GM12878 (cell line): ENCODE measurements around the gene FAM162A. TPM values are rescaled to one million over a fixed set of nuclear protein-coding genes. Genes with fewer than 3 reads are reported as not detected.

Experiments
- EP300 ChIP-seq, 2 experiments: fragments of 150-350 bp in 1 of 2; IDR thresholded peaks; 2 replicates each; pipeline ENCODE4 v1.6.1; 2011 to 2012; ENCODE audit warnings: low read depth in 2 of 2, low read length in 2 of 2, borderline replicate concordance in 1 of 2, improper control_type of control experiment in 1 of 2, inconsistent platforms in 1 of 2; ENCODE audit not compliant: control insufficient read depth in 1 of 2
- FOXK2 ChIP-seq: fragments of 450-650 bp; IDR thresholded peaks from 2 replicates; pipeline ENCODE4 v1.6.1; 2017; ENCODE audit warnings: mild to moderate bottlenecking, moderate library complexity
- JUND ChIP-seq: IDR thresholded peaks from 2 replicates; pipeline ENCODE4 v1.6.1; 2012; ENCODE audit warnings: low read depth, mild to moderate bottlenecking, low read length, improper control_type of control experiment, moderate library complexity
- POLR2AphosphoS2 ChIP-seq: IDR thresholded peaks from 2 replicates; pipeline ENCODE4 v1.6.1; 2011; ENCODE audit warnings: low read depth, mild to moderate bottlenecking, low read length, improper control_type of control experiment, moderate library complexity
- RAD21 ChIP-seq: IDR thresholded peaks from 2 replicates; pipeline ENCODE4 v1.6.1; 2011; ENCODE audit warnings: mild to moderate bottlenecking, low read depth, low read length, moderate library complexity; ENCODE audit not compliant: insufficient read depth
- ZNF217 ChIP-seq: fragments of 450-650 bp; IDR thresholded peaks from 2 replicates; pipeline ENCODE4 v1.6.1; 2017; ENCODE audit warnings: antibody characterized with exemption, mild to moderate bottlenecking
- polyA plus RNA-seq, 11 experiments: library from polyadenylated mRNA; depleted of rRNA in 4 of 11; unstranded in 6 of 11; stranded (reverse) in 5 of 11; fragments of >200 nt; fragmentation: Nextera tagmentation in 4 of 11; fragmentation: Illumina TruSeq in 1 of 11; extraction: Ambion mirVana in 4 of 11; extraction: Trizol in 1 of 11; gene quantifications; 1 replicate in 1 of 11; 2 replicates in 10 of 11; pipeline versions ENCODE4 v1.2.1 to v1.2.3, GENCODE V29; 2011 to 2016; ENCODE audit warnings: inconsistent platforms in 2 of 11, missing spikeins in 2 of 11, low read depth in 1 of 11
- total RNA-seq, 4 experiments: library from RNA; depleted of rRNA in 3 of 4; stranded (reverse); fragments of >200 nt in 3 of 4; fragmentation: Illumina TruSeq in 1 of 4; extraction: Trizol in 1 of 4; gene quantifications; 2 replicates each; pipeline versions ENCODE4 v1.2.1 to v1.2.3, GENCODE V29; 2013 to 2021
- TF ChIP-seq, protein P1 (sequence below): fragments of 450-650 bp; formaldehyde crosslinking; IDR thresholded peaks from 2 replicates; pipeline ENCODE4 v1.4.0; 2020; ENCODE audit warnings: mild to moderate bottlenecking, moderate library complexity
- TF ChIP-seq, protein P2 (sequence below): IDR thresholded peaks from 2 replicates; pipeline ENCODE4 v1.6.1; 2012; ENCODE audit warnings: low read length, inconsistent platforms
- TF ChIP-seq, protein P3 (sequence below): IDR thresholded peaks from 2 replicates; pipeline ENCODE4 v1.6.1; 2011; ENCODE audit warnings: borderline replicate concordance, low read depth, mild to moderate bottlenecking, moderate library complexity, mixed read lengths, low read length; ENCODE audit not compliant: insufficient read depth; ENCODE audit errors: extremely low read length

FAM162A gene
- total and polyA plus RNA-seq, 10 of the 15 experiments (the other 5 are each of a cell fraction or from before 2014, with no cell fraction given) = 59.2 to 346 (median 149) TPM

DNA sequence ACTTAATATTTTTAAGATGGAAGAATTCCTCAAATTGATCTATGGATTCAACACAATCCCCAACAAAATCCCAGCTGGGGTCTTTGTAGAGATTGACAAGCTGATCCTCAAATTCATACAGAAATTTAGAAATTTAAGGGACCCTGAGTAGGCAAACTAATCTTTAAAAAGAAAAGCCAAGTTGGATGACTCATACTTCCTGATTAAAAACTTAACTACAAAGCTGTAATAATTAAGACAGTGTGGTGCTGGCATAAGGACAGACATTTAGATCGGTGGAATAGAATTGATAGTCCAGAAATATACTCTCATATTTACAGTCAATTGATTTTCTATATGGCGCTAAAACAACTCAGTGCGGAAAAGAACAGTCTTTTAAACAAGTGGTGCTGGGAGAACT lies 11.6 kb downstream of the FAM162A start (continued):
- TF ChIP-seq, protein P1, sequence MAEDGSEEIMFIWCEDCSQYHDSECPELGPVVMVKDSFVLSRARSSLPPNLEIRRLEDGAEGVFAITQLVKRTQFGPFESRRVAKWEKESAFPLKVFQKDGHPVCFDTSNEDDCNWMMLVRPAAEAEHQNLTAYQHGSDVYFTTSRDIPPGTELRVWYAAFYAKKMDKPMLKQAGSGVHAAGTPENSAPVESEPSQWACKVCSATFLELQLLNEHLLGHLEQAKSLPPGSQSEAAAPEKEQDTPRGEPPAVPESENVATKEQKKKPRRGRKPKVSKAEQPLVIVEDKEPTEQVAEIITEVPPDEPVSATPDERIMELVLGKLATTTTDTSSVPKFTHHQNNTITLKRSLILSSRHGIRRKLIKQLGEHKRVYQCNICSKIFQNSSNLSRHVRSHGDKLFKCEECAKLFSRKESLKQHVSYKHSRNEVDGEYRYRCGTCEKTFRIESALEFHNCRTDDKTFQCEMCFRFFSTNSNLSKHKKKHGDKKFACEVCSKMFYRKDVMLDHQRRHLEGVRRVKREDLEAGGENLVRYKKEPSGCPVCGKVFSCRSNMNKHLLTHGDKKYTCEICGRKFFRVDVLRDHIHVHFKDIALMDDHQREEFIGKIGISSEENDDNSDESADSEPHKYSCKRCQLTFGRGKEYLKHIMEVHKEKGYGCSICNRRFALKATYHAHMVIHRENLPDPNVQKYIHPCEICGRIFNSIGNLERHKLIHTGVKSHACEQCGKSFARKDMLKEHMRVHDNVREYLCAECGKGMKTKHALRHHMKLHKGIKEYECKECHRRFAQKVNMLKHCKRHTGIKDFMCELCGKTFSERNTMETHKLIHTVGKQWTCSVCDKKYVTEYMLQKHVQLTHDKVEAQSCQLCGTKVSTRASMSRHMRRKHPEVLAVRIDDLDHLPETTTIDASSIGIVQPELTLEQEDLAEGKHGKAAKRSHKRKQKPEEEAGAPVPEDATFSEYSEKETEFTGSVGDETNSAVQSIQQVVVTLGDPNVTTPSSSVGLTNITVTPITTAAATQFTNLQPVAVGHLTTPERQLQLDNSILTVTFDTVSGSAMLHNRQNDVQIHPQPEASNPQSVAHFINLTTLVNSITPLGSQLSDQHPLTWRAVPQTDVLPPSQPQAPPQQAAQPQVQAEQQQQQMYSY (CRISPR knock-in tag) = no peak
- no peak for TF ChIP-seq RAD21
- no peak for TF ChIP-seq ZNF217
- TF ChIP-seq JUND = no peak
- no peak for TF ChIP-seq FOXK2
- TF ChIP-seq, protein P2, sequence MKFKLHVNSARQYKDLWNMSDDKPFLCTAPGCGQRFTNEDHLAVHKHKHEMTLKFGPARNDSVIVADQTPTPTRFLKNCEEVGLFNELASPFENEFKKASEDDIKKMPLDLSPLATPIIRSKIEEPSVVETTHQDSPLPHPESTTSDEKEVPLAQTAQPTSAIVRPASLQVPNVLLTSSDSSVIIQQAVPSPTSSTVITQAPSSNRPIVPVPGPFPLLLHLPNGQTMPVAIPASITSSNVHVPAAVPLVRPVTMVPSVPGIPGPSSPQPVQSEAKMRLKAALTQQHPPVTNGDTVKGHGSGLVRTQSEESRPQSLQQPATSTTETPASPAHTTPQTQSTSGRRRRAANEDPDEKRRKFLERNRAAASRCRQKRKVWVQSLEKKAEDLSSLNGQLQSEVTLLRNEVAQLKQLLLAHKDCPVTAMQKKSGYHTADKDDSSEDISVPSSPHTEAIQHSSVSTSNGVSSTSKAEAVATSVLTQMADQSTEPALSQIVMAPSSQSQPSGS = no peak
- TF ChIP-seq POLR2AphosphoS2 = no peak
- TF ChIP-seq EP300 (IDR thresholded peaks at IDR 0.05; ENCODE audit: borderline replicate concordance in 1 of 2, control insufficient read depth in 1 of 2, low read depth in 2 of 2, low read length in 2 of 2) = no peak
- TF ChIP-seq, protein P3, sequence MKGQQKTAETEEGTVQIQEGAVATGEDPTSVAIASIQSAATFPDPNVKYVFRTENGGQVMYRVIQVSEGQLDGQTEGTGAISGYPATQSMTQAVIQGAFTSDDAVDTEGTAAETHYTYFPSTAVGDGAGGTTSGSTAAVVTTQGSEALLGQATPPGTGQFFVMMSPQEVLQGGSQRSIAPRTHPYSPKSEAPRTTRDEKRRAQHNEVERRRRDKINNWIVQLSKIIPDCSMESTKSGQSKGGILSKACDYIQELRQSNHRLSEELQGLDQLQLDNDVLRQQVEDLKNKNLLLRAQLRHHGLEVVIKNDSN = no peak
